GM03348 (cell line): ENCODE results near the gene COX7A2L.
"Not testable (repeated sequence)": the region's sequence is repeated elsewhere in the genome, so short reads cannot be mapped to it uniquely, and the experiment has no call there.

Experiments used
- DNase-seq: peaks from one replicate; pipeline ENCODE4 v3.0.0; 2012; ENCODE audit warnings: low spot score

Gene COX7A2L

DNA sequence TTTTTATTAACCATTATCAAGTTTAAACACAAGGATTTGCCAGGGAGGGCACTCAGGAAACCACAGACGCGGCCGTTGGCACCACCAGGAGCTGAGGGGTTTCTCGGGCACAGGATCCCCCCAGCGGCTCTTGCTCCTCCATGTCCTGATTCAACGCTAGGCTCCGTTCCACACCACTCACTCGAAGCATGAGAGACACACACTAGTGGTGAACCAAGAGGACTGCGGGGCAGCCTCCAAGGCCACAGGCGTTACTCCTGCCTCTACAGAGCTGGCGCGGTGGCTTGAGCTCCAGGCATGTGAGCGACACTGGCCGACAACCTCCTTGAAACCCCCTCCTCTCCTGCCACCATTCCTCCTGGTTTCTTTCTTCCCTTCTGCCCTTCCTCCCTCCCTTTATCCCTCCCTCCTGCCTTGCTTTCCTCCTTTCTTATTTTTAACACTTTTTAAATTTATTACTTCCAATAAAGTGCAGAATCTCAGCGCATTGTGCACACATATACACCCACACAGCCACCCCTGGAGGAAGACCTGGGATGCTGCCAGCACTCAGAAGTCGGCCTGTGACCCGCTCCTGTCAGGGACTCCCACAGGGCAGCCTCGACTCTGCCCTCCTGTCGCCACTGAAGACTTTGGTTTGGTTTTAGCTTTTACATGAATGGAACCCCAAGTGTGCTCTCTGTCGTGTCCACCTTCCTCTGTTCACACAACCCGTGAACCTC lies 21.7 kb downstream of the COX7A2L start:
- no peak for DNase-seq

DNA sequence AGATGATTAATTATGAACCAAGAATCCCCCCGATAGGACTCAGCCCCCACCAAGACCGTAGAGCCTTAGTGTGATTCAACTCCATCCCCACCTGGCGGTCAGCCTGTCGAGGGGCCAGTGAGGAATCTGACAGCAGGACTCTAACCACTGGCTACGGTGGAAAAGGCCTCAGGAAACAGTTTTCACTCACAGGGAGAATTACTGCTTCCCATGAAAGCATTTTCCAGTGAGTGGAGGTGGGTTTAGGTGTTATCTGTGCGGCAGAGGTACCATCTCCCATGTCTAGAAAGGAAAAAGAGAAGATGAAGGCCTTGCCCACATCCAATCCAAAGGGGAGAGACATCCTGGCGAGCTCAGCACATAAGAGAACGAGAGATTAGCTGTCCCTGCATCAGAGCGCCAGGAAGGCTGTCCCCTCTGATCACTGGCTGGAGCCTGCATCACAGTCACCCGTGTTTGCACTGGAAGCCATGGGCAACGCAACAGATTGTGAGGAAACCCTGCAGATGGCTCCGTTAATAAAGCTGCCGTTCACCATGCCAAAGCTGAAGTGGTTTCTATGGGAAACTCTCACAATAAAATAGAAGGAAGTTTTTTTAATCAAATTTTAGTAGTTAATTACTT lies 22.3 kb downstream of the COX7A2L start:
- no peak for DNase-seq

DNA sequence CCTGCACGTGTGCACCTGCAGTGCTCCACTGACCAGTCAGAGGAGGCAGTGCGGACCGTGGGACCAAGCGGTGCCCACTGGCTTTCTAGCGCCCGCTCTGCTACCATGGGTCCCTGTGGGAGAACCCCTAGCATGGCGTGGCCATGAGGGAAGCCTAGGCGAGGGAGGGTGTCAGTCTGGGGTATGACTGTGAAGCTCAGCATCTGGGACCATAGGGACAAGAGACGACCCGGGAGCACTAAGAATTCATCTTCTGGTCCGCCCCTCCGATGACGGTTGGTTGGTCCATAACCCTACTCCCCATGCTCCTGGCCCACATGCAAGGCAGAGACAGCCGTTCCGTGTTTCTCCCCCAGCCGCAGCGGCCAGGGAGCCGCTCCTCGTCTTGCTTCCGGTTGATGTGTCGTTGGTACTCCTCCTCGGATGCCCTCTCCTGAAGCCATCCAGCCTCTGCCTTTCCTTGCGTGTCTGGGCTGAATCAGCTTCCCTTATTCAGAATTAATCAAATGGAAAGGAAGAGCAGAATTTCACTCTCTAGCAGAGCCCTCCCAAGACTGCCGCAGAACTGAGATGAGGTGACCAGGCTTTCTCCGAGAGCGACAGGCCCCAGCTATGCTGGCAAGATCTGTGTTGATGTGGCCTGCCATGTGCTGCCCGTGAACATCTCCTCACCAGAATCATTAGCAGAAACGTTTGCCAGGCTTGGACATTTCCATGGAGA lies 23.0 kb downstream of the COX7A2L start:
- no peak for DNase-seq

DNA sequence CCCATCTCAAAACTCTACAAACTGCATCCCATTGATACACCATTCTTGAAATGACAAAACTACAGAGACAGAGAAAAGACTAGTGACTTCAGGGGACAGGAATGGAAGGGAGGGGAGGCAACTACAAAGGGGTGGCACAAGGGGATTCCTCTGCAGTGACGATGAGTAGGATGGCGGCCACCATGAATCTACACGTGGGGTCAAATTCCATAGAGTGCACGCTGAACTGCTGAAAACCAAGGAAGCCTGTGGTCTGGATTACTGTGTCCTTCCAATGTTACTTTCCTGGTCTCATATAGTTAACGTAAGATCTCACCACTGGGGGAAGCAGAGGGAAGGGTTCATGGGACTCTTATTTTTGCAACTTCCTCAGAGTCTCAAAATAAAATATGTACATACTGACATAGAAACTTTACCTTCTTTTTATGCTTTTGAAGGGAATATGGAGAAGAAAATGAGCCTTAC lies 23.6 kb downstream of the COX7A2L start:
- DNase-seq, result no peak

DNA sequence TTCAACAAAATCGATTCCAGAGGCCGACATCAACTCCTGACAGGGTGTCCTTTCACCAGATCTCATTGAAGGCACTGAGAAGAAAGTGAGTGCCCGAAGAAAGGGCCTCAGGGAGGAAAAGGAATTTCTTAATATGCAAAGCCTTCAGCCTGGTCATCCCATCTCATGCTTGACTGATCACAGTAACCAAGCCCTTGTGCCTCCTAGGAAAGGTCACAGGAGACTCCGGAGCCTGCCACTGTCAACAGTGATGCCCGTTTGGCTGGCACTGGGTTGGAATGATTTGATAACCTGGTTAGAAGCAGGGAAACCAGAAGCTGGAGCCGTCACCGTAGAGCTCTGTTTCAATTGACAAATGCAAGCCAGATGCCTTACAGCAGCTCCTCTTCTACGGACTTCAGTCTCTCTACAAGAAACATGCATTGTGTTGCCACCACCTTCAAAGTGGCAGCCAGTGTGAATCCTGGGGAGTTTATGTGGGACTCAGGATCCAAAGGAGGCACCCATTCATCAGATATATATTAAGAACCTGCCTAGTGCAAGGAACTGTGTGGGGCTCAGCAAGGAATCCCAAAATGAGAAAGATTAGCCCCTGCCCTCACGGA lies 24.6 kb downstream of the COX7A2L start:
- no peak for DNase-seq

DNA sequence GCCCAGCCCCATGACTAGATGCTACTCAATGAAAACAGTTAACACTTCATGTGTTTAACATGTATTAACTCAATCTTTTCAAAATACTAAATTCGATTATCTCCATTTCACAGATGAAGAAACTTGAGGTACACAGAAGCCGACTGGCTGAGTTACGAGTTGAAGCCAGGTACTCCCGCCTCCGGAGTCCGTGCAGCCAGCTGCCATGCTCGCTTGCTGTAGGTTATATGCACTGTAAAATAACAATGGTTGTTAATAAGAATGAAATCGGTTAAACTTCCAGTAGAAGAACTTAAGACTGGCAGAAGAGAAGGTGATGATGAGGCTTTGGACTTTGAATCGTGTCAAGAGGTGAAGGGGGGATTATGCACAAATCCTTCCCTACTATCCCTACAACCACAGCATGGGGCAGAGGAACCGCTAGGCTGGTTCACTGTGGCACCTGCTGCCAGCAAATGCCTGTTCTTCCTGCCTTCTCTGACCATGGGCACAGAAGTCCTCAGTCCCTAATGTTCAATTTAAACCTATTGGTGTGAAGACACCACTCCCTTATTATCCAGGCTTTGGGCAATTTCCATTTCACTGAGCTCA lies 25.4 kb downstream of the COX7A2L start:
- no peak for DNase-seq

DNA sequence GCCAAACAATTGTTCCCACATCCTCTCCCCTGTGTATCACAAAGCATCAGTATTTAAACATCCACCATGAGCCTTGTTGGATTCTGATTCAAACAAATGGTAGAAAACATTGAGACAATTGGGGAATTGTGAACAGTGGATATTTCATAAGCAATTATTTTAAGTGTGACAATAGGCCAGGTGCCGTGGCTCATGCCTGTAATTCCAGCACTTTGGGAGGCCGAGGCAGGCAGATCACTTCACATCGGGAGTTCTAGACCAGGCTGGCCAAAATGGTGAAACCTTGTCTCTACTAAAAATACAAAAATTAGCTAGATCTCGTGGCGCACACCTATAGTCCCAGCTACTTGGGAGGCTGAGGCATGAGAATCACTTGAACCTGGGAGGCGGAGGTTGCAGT lies 26.2 kb downstream of the COX7A2L start:
- DNase-seq, result not testable (repeated sequence)

DNA sequence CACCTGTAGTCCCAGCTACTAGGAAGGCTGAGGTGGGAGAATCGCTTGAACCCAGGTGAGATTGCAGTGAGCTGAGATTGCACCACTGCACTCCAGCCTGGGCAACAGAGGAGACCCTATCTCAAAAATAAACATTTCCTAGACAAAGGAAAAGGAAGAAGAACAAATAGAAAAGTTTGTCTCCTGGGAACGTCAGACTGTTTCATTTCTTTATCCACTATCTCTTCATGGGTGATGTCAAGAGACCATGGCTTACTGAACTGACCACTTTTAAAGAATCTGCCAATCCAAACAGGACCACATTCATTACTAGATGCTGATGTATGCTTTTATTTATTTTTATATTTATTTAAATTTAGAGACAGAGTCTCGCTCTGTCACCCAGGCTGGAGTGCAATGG lies 26.8 kb downstream of the COX7A2L start:
- DNase-seq, result no peak

DNA sequence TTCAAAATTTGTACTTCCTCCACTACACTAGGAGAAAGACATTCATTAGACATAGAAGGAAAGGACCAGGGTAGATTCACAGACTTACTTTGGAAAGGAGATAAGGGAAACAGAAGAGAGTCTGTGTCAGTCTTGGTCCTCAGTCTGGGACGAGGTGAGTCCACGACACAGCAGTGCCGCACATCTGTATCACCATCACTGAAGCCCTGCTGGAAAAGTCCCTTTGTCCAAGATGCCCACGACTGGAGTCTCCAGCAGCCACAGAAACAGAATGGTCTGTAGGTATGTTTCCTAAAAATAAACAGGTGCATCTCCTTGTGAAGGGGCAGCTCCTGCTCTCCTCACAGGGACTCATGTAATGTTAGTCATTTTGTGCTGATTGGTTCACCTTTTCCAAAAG lies 27.4 kb downstream of the COX7A2L start:
- DNase-seq, result no peak

DNA sequence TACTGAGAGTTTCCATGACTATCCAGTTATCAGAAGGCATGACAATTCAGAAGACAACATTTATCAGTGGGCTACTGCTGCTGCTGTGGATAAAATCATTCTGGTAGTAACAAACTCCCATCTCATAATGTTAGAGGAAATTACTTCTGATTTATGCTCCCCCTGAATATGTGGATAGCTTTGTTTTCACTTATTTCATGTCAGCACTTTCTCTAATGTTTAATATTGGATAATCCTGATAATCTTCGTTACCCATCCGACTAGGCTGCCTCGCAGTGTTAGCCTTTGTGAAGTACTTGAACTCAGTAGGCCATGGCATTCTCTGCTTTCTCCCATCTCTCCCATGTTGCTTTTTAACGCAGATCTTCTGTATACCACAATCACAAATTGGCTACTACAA lies 28.4 kb downstream of the COX7A2L start:
- DNase-seq, result no peak

DNA sequence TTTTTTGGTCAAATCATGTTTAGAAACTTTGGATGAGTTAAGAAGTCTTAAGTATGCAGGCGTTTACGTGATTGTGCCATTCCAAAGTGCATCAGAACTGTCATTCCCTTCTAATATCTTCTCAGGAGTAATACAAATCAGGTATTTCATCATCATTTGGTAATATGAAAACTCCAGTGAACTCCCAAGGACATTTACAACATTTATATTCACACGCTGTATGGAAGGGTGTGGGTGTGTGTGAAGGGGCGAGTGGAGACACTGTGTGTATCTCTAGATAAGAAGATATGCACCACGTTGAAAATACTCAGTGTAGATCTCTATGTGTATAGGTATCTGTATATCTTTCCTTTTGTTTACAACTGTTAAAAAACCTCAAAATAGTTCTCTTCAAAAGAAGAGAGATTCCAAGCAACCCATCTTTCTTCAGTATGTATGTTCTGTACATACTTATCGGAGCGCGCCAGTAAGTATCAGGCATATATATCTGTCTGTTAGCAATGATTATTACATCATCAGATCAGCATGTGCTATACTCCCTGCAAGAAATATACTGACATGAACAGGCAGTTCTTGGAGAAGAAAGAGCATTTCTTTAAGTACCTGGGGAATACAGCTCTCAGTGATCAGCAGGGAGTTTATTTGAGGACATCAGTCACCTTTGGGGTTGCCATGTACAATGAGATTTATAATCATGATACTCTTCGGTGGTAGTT lies 29.3 kb downstream of the COX7A2L start:
- DNase-seq, result no peak

DNA sequence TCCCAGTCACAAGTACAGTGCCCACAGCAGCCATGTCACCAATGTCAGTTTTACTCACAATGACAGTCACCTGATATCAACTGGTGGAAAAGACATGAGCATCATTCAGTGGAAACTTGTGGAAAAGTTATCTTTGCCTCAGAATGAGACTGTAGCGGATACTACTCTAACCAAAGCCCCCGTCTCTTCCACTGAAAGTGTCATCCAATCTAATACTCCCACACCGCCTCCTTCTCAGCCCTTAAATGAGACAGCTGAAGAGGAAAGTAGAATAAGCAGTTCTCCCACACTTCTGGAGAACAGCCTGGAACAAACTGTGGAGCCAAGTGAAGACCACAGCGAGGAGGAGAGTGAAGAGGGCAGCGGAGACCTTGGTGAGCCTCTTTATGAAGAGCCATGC lies 31.3 kb downstream of the COX7A2L start:
- DNase-seq, result no peak

DNA sequence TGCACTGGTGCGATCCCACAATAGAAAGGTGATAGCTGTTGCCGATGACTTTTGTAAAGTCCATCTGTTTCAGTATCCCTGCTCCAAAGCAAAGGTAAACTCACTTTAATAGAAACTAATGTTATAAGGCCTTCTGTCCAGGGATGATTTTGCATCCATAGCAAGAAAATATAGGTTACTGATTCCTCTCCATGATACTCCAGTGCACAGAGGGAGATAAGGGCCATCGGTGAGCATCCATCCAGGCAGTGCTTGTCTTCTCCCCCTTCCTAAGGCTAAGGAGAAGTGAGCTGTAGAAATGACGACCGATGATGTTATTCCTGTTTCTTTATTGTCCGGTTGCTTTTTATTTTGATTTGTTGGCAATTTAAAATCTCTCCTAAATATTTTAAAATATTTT lies 32.1 kb downstream of the COX7A2L start:
- no peak for DNase-seq

DNA sequence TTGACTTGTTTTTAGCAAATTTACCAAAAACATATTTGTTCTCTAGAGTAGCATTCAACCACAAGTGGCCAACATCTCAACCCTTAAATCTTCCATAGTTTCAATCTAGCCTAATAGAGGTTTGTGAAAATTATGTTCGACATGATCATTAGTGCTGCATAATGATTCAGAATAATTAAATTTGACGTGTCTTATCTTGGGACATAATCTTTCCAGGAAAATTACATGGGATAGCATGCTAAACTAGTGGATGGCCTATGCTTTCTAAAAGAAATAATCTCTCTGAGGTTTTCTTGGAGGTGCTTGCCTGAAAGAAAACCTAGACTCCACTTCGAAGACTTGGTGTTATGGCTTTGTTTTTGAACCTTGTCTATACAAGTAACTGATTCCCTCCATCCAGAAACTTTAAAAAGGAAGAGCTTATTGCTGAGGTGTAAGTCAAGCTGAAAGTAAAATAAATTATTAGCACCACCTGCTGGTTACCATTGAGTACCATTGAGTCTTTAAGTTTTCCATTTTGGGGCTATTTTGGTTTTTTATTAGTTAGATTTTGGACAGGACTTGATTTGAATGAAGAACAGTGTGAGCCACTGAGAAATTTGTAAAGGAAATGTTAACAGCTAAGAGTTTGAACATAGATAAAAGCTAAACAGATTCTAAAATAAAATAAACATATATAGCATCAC lies 32.7 kb downstream of the COX7A2L start:
- DNase-seq, result peak; percentile 49

DNA sequence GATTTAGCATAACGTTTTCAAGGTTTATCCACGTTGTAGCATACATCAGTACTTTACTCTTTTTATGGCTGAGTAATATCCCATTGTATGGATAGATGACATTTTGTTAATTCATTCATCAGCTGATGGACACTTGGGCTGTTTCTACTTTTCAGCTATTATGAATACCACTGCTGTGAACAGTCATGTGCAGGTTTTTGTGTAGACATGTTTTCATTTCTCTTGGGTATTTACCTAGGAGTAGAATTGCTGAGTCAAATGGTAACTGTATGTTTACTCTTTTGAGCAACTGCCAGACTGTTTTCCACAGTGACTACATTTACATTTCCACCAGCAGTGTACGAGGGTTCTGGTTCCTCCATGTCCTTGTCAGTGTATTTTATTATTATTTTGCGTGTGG lies 33.9 kb downstream of the COX7A2L start:
- no peak for DNase-seq

DNA sequence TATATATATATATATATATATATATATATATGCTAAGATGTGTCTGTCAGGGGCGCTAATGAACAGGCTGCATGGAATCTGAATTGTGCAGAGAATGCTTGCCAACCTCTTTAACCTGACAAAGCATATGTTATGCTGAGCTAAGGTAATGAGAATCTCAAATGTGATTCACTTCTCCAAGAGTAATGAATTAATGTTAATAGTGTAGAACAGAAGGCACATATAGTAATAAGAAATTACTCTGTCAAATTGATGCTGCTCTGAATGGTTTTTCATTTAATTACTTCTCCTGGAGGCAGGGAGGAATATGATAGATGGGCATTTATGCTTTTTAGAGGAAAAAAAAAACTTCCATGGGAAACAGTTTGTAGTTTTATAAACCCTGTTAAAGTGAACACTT lies 35.4 kb downstream of the COX7A2L start:
- DNase-seq, result no peak

DNA sequence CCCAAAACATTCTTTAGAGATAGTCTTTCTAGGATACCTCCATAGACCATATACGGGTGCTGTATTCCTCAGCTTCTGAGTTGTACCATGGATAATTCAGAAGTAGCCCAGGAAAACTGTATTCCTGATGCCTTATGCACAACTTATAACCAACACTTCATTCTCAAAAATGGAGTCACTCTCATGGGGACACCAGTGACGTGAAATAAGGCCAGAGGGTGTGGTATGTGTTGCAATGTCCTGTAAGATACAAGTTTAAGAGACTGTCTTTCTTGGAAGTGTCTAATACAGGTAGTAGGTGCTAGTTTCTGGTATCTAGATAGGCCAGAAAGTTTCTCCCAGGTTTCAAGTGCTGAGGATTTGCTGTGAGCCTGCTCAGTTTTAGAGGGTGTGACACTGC lies 36.1 kb downstream of the COX7A2L start:
- DNase-seq, result no peak

DNA sequence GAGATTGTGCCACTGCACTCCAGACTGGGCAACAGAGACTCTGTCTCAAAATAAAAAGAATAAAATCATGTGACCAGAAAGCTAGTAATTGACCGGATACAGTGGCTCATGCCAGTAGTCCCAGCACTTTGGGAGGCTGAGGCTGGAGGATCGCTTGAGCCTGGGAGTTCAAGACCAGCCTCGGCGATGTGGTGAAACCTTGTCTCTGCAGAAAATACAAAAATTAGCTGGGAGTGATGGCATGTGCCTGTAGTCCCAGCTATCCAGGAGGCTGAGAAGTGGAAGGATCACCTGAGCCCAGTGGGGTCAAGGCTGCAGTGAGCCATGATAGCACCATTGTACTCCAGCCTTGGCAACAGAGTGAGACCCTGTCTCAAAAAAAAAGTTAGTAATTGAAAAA lies 36.8 kb downstream of the COX7A2L start:
- no peak for DNase-seq

DNA sequence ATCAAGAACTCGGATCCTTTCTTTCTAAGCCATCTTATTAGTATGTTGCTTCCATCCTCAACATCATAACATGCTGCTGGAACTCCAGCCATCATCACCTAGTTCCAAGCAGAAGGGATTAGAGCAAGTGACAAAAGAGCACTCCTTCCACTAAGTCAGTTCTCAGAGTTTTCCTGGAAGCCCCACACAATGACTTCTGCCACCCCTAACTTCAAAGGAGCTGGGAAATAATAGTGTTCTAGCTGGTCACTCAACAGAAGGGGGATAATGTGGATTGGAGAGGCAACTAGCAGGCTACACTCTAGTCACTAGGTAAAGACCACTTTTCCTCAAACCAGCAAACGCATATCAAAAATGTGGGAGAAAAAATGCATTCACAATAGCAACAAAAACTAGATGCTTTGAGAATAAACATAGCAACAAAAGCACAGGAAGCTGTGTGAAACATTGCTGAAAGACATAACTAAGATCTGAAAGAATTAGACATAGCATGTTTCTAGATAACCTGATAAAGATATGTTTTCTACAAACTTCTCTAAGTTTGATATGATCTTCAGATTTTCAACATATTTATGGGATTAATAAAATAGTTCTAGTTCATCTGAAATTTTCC lies 39.5 kb downstream of the COX7A2L start:
- no peak for DNase-seq

DNA sequence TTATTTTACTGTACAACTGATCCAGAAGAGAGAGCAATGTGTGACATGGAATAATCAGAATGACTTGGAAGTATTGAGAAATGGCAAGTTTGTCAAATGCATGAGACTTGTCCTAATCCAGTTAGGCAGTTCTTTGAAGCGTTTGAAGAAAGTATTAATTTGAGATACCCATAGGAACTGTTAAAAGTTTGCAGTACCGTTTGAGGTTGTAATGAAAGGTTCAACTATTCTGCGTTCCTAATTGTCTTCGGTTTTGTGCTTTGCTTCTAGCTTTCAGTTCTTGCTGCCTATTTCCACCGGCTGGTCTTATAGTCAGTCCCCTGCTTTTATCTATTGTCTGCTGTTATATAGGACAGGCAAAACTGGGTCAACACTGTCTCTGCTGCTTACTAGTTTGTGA lies 41.8 kb downstream of the COX7A2L start:
- no peak for DNase-seq

DNA sequence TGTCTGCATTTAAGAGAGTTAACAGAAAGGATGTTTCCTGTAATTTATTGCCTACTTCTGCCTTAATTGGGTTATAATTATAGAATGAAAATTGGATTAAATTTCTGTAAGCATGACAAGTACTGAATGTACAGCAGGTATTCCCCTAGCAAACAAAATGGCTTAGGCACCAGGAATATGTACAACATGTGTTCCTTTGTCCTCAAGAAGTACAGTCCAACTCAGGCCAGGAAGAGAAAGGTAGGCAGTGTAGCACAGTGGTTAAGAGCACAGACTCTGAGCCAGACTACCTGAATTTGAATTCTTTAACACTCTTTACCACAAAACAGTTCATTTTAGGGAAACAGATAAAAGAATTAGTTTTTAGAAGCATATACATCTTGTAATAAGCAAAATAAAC lies 43.1 kb downstream of the COX7A2L start:
- DNase-seq, result no peak
